ENCODE data around the gene LRMDA.

LRMDA gene

GRCh38 chr10:75860009-75860408 lies 428.6 kb downstream of the LRMDA start:
- Histone ChIP-seq H2AFZ (ENCODE audit: low read length) (no peak overlapping the region), H3K27me3 (ENCODE audit: insufficient read depth, low read length, poor library complexity, severe bottlenecking) (no peaks in the 10 kb centered on the region), H3K4me2 (ENCODE audit: low read depth, low read length, poor library complexity, severe bottlenecking) (no peak overlapping the region)

GRCh38 chr10:75861582-75861981 lies 430.2 kb downstream of the LRMDA start:
- H3F3A ChIP-seq (ENCODE audit: low read depth), result no peaks in the 10 kb centered on the region
- no peaks in the 10 kb centered on the region for H3K4me1 ChIP-seq (ENCODE audit: insufficient read depth, low read length, poor library complexity, severe bottlenecking)
- H2AFZ ChIP-seq (ENCODE audit: low read length), result no peak overlapping the region
- H3K79me2 ChIP-seq (ENCODE audit: insufficient read depth, low read length), result no peaks in the 10 kb centered on the region
- H3K36me3 ChIP-seq (ENCODE audit: insufficient read depth, low read length), result no peaks in the 10 kb centered on the region
- H3K4me2 ChIP-seq (ENCODE audit: low read depth, low read length, poor library complexity, severe bottlenecking), result no peak overlapping the region
- H3K9me3 ChIP-seq (ENCODE audit: insufficient read depth, low read depth, low read length), result no peaks in the 10 kb centered on the region
- H3K9me2 ChIP-seq (replicated peaks; ENCODE audit: low read depth, low read length), result no peaks in the 10 kb centered on the region
- no peaks in the 10 kb centered on the region for H3K27me3 ChIP-seq (ENCODE audit: insufficient read depth, low read length, poor library complexity, severe bottlenecking)
- H3K9ac ChIP-seq (ENCODE audit: low read depth, low read length, poor library complexity, severe bottlenecking), result no peak overlapping the region
- TF ChIP-seq EZH2phosphoT487 (IDR thresholded peaks at IDR 0.05; ENCODE audit: borderline replicate concordance) (no peak), CTCF (conservative IDR thresholded peaks at IDR 0.05; ENCODE audit: low read length) (no peak)
- no peaks in the 10 kb centered on the region for H4K20me1 ChIP-seq (ENCODE audit: insufficient read depth, low read length, poor library complexity, severe bottlenecking)
- H3K4me3 ChIP-seq (ENCODE audit: low read length, poor library complexity, severe bottlenecking), result no peak overlapping the region

More at GRCh38 chr10:75860009-75860408, 428.6 kb downstream of the LRMDA start:
- no peak for TF ChIP-seq EZH2phosphoT487 (IDR thresholded peaks at IDR 0.05; ENCODE audit: borderline replicate concordance)
- TF ChIP-seq CTCF (conservative IDR thresholded peaks at IDR 0.05; ENCODE audit: low read length), result no peak
- Histone ChIP-seq H4K20me1 (ENCODE audit: insufficient read depth, low read length, poor library complexity, severe bottlenecking) (no peaks in the 10 kb centered on the region), H3K4me3 (ENCODE audit: low read length, poor library complexity, severe bottlenecking) (no peak overlapping the region), H3K9me2 (replicated peaks; ENCODE audit: low read depth, low read length) (no peaks in the 10 kb centered on the region), H3K36me3 (ENCODE audit: insufficient read depth, low read length) (no peaks in the 10 kb centered on the region), H3F3A (ENCODE audit: low read depth) (no peaks in the 10 kb centered on the region), H3K79me2 (ENCODE audit: insufficient read depth, low read length) (no peaks in the 10 kb centered on the region), H3K9me3 (ENCODE audit: insufficient read depth, low read depth, low read length) (no peaks in the 10 kb centered on the region), H3K9ac (ENCODE audit: low read depth, low read length, poor library complexity, severe bottlenecking) (no peak overlapping the region), H3K4me1 (ENCODE audit: insufficient read depth, low read length, poor library complexity, severe bottlenecking) (no peaks in the 10 kb centered on the region)

- no peak overlapping the region for H3K9ac ChIP-seq (ENCODE audit: low read depth, low read length, poor library complexity, severe bottlenecking)
- no peaks in the 10 kb centered on the region for H3K9me2 ChIP-seq (replicated peaks; ENCODE audit: low read depth, low read length)
- H4K20me1 ChIP-seq (ENCODE audit: insufficient read depth, low read length, poor library complexity, severe bottlenecking), result no peaks in the 10 kb centered on the region
- H3K4me2 ChIP-seq (ENCODE audit: low read depth, low read length, poor library complexity, severe bottlenecking), result no peak overlapping the region
- H3F3A ChIP-seq (ENCODE audit: low read depth), result no peaks in the 10 kb centered on the region
- H3K4me3 ChIP-seq (ENCODE audit: low read length, poor library complexity, severe bottlenecking), result no peak overlapping the region
- no peak overlapping the region for H2AFZ ChIP-seq (ENCODE audit: low read length)
- H3K4me1 ChIP-seq (ENCODE audit: insufficient read depth, low read length, poor library complexity, severe bottlenecking), result no peaks in the 10 kb centered on the region
- TF ChIP-seq CTCF (conservative IDR thresholded peaks at IDR 0.05; ENCODE audit: low read length) (no peak), EZH2phosphoT487 (IDR thresholded peaks at IDR 0.05; ENCODE audit: borderline replicate concordance) (no peak)
- no peaks in the 10 kb centered on the region for H3K79me2 ChIP-seq (ENCODE audit: insufficient read depth, low read length)
- no peaks in the 10 kb centered on the region for H3K9me3 ChIP-seq (ENCODE audit: insufficient read depth, low read depth, low read length)
- no peaks in the 10 kb centered on the region for H3K36me3 ChIP-seq (ENCODE audit: insufficient read depth, low read length)
- no peaks in the 10 kb centered on the region for H3K27me3 ChIP-seq (ENCODE audit: insufficient read depth, low read length, poor library complexity, severe bottlenecking)
These were observed 431.5 kb downstream of the LRMDA start for GRCh38 chr10:75862935-75863334.

Data from Loucy (cell line).